GM12875 (cell line): ENCODE results near the gene ASB13.

Experiments
- H3K4me3 ChIP-seq: one replicate; pipeline ENCODE4 v1.5.1; 2011; ENCODE audit warnings: low read depth, low read length, control low read depth
- TF ChIP-seq, protein P1 (sequence below): IDR thresholded peaks from 2 replicates; pipeline ENCODE4 v1.5.1; 2011; ENCODE audit warnings: low read depth, mild to moderate bottlenecking, control low read depth, inconsistent platforms, low read length, moderate library complexity, borderline replicate concordance; ENCODE audit not compliant: insufficient read depth

Gene ASB13

DNA sequence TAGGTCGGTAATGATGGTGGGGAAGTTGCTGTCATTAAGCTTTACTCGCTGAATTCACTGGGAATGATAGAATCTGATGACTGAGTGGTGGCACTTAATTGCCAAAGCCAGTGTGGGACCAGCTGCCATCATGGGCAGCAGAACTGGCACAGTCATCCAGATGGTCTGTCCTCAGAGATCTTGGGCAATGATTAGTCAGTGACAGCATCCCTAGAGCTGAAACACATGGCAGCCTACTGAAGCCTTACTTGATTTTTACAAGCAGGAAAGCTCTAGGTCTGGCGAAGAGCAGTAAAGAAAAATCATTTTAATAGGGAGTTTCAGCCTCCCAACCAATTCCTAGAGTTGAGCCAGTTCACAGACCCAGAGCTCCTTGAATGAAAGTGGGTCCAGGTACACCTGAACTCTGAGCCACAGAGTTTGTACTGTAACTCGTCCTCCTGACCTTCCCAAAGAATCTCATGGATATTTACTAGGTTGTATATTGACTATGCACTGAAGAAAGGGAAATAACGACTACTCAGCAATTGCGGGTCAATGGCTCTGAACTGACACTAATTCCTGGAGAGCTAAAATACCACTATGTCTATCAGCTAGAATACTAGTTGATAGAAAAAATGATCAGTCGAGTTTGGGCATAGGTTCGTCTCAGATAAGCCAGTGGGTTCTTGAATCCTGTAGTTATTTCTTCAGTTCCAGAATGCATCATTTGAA is 4.4 kb upstream of the ASB13 start:
- H3K4me3 ChIP-seq = no peak overlapping the region
- TF ChIP-seq, protein P1, sequence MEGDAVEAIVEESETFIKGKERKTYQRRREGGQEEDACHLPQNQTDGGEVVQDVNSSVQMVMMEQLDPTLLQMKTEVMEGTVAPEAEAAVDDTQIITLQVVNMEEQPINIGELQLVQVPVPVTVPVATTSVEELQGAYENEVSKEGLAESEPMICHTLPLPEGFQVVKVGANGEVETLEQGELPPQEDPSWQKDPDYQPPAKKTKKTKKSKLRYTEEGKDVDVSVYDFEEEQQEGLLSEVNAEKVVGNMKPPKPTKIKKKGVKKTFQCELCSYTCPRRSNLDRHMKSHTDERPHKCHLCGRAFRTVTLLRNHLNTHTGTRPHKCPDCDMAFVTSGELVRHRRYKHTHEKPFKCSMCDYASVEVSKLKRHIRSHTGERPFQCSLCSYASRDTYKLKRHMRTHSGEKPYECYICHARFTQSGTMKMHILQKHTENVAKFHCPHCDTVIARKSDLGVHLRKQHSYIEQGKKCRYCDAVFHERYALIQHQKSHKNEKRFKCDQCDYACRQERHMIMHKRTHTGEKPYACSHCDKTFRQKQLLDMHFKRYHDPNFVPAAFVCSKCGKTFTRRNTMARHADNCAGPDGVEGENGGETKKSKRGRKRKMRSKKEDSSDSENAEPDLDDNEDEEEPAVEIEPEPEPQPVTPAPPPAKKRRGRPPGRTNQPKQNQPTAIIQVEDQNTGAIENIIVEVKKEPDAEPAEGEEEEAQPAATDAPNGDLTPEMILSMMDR = no peak

DNA sequence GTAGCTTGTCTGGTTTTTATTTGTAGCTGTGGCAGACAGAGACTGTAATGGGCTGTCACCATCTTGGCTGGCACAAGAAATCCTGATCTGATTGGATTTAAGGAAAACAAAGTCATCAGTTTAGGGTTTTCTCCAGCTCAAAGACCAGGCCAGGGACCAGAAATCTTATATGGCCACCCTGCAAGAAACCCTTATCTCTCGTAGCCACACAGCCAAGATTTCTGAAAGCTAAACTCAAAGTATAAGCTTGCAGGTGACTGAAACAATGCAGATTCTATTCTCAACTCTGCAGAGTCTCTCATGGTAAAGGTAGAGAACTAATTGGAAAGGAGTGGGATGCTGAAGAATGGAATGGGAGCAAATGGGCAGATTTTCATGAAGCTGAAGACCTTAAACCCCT is 3.2 kb upstream of the ASB13 start:
- TF ChIP-seq, protein P1 = no peak
- no peak overlapping the region for H3K4me3 ChIP-seq

DNA sequence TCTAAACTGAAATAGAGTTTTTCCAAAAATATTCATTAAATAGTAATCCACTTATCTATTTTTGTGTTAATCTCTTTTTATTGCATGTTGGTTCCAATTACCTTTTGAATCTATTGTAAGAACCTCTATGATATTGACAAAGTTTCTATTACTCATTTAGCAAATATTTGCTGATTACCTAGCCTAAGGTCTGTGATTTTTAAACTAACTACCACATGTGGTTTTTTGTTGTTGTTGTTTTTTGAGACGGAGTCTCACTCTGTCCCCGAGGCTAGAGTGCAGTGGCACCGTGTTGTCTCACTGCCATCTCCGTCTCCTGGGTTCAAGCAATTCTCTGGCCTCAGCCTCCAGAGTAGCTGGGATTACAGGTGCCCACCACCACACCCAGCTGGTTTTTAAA is 2.0 kb upstream of the ASB13 start:
- TF ChIP-seq, protein P1 = no peak
- H3K4me3 ChIP-seq = no peak overlapping the region

DNA sequence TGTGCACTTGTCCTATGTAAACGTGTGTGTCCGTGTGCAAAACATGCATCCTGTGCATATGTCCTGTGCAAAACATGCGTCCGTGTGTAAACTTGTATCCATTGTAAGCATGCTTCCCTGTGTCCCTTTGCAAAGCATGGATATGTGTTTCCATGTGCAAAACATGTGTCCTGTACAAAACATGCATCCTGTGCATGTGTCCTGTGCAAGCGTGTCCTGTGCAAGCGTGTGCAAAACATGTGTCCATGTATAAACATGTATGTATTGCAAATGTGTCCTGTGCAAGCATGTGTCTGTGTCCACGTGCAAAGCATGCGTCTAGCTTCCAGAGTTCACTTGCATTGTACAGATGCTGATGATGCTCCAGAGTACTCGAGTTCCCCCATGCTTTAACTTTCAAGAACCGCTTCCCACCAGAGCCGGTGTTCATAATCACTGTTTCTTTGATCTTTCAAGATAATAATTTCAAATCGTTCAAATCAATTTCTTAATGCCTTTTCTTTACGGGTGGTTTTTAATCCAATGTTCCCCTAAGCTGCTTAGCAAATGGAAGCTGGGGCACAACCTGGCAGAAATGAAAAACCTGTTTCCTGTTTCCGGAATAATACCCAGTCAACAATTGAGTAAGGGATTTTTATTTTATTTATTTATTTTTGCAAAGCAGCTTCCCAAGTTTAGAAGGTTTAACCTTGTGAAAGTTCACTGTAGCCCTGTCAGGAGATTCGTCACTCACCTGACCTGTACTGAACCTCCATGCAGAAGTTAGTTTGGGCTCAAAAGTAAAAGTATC is 641 bp upstream of the ASB13 start:
- H3K4me3 ChIP-seq = peak overlapping the region; percentile 51
- TF ChIP-seq, protein P1 = no peak

DNA sequence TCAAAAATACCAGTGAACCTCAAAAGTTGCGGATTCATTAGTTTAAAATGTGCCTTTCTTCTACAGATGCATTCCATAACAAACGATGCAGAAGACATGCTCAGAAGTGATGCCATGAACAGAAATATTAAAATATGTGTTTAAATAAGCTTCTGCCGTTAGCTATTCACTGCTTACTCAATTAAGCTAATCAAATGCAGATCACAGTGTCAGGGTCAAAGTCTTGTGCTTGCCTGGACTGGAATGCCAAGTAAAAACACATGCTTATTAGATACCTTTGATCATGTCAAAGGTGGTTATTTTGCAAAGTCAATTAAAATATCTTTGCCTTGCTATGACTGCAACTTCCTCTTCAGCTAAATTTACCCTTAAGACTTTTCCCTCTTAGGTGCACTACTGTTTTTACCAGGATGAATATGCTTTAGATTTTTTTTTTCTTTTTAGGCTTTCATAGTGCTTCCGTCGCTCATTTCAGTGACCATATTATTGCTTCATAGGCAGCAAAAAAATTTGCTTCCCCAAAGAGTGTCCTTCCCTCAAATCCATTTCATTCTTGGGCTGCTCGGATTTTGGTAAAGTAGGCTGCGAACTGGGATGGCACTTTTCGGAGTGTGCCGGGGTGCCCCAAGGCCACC is 905 bp downstream of the ASB13 start:
- TF ChIP-seq, protein P1 = no peak
- peak overlapping the region; percentile 51 for H3K4me3 ChIP-seq

DNA sequence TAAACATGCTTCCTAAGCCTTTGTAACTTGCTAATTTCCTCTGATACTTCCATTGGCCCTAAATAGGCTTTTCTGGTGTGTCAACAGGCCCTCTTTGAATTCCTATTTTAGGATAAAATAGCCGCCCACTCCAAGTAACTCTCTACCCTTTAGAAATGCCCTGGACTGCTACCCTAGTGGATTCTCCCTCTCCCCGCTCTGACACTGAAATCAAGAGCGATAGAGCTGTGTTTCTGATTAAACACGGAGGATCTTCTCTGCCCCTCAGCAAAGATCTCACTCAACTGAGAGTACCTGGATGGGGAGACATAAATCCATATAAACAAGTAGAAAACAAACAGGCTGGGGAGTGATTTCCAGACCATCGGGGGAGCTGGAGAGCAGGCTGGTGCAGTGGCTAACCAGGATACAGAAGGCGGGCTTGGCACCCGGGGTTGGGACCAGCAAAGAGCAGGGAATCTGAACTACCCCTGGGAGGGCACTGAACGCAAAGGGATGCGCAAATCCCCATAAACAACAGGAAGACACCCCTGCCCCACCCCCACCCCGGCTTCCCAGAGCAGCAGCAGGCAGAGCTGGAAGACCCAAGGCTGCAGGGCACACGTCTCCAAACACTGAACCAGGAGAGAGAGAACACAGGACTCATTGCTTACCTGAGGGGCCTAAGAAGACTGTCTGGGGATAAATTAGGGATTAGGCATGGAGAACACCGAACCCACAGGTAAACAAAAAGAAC is 2.5 kb downstream of the ASB13 start:
- no peak overlapping the region for H3K4me3 ChIP-seq
- TF ChIP-seq, protein P1 = no peak
